RWPE2 (cell line): ENCODE measurements around the gene CACNG3.

Experiments
- ATAC-seq: fragments of 200-7000 bp; cut with Tn5 transposase; 3 replicates; pipeline ENCODE4 v1.9.1; 2021; ENCODE audit warnings: low read depth
- DNase-seq: peaks from one replicate; pipeline ENCODE4 v3.0.0-alpha.2; 2020; ENCODE audit warnings: low spot score
- H3K27ac ChIP-seq: fragments of 450-650 bp; 2 replicates; pipeline ENCODE4 v1.5.1; 2017; ENCODE audit warnings: mild to moderate bottlenecking; ENCODE audit not compliant: poor library complexity, severe bottlenecking
- H3K27me3 ChIP-seq: fragments of 250-450 bp; sonication (Bioruptor Pico); 2 replicates; pipeline ENCODE4 v1.5.1; 2021; ENCODE audit warnings: mild to moderate bottlenecking, moderate library complexity; ENCODE audit not compliant: insufficient read depth, poor library complexity, severe bottlenecking
- H3K36me3 ChIP-seq: fragments of 250-450 bp; sonication (Bioruptor Pico); 2 replicates; pipeline ENCODE4 v1.5.1; 2020; ENCODE audit warnings: low read depth, mild to moderate bottlenecking, moderate library complexity
- H3K4me1 ChIP-seq: fragments of 250-450 bp; sonication (Bioruptor Pico); 2 replicates; pipeline ENCODE4 v1.5.1; 2021; ENCODE audit warnings: mild to moderate bottlenecking, moderate library complexity; ENCODE audit not compliant: insufficient read depth, poor library complexity, severe bottlenecking
- H3K4me3 ChIP-seq: fragments of 250-450 bp; sonication (Bioruptor Pico); 2 replicates; pipeline ENCODE4 v1.5.1; 2021; ENCODE audit warnings: mild to moderate bottlenecking, moderate library complexity; ENCODE audit not compliant: severe bottlenecking
- H3K9me3 ChIP-seq: fragments of 250-450 bp; sonication (Bioruptor Pico); 2 replicates; pipeline ENCODE4 v1.5.1; 2021; ENCODE audit warnings: mild to moderate bottlenecking, moderate library complexity; ENCODE audit not compliant: severe bottlenecking
- CTCF ChIP-seq: fragments of 450-650 bp; IDR thresholded peaks from one replicate; pipeline ENCODE4 v1.5.1; 2017; ENCODE audit warnings: mild to moderate bottlenecking, moderate library complexity; ENCODE audit not compliant: poor library complexity, severe bottlenecking

Gene CACNG3

GRCh38 chr16:24217461-24217860 is 38.7 kb upstream of the CACNG3 start:
- H3K27me3 ChIP-seq, result no peaks in the 10 kb centered on the region
- no peak for ATAC-seq
- H3K9me3 ChIP-seq, result peaks cover 1% of the 10 kb centered on the region
- DNase-seq, result no peak
- H3K27ac ChIP-seq, result no peak overlapping the region
- no peak overlapping the region for H3K4me3 ChIP-seq
- no peaks in the 10 kb centered on the region for H3K36me3 ChIP-seq
- no peaks in the 10 kb centered on the region for H3K4me1 ChIP-seq
- TF ChIP-seq CTCF, result no peak

- Histone ChIP-seq H3K4me3 (no peak overlapping the region), H3K27ac (no peak overlapping the region), H3K27me3 (no peaks in the 10 kb centered on the region), H3K4me1 (no peaks in the 10 kb centered on the region), H3K36me3 (no peaks in the 10 kb centered on the region), H3K9me3 (peaks cover 1% of the 10 kb centered on the region)
- TF ChIP-seq CTCF, result no peak
- no peak for ATAC-seq
- DNase-seq, result no peak
These were observed 37.8 kb upstream of the CACNG3 start for GRCh38 chr16:24218299-24218698.

DNA sequence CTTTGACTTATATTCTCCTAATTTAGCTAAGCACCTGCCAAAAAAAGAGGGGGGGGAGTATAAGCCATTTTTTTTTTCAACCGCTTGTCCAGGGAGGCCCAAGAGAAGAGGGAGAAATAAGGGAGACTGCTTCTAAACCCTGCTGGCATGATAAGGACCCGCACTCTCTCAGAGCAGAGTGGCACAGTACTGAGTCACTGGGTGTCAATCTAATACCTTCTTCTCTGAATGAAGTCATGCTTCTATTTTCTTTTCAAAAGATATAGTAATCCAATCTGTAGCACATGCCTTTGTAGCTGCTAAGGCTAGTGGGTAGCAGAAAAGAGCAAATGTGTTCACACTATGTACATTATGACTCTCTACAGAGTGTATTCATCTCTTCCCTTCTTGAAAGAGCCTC is 34.9 kb upstream of the CACNG3 start:
- ATAC-seq, result no peak

GRCh38 chr16:24228514-24228913 is 27.6 kb upstream of the CACNG3 start:
- ATAC-seq (no peak), DNase-seq (no peak)
- Histone ChIP-seq H3K27ac (no peak overlapping the region), H3K27me3 (no peaks in the 10 kb centered on the region), H3K9me3 (no peaks in the 10 kb centered on the region), H3K36me3 (no peaks in the 10 kb centered on the region), H3K4me3 (no peak overlapping the region), H3K4me1 (no peaks in the 10 kb centered on the region)
- TF ChIP-seq CTCF, result no peak

More for the DNA sequence above, 34.9 kb upstream of the CACNG3 start:
- Histone ChIP-seq H3K27me3 (no peaks in the 10 kb centered on the region), H3K27ac (no peak overlapping the region), H3K4me3 (no peak overlapping the region), H3K36me3 (no peaks in the 10 kb centered on the region), H3K4me1 (no peaks in the 10 kb centered on the region), H3K9me3 (peaks cover 1% of the 10 kb centered on the region)
- TF ChIP-seq CTCF, result no peak
- no peak for DNase-seq

GRCh38 chr16:24232936-24233335 is 23.2 kb upstream of the CACNG3 start:
- Histone ChIP-seq H3K27me3 (no peaks in the 10 kb centered on the region), H3K27ac (no peak overlapping the region), H3K36me3 (no peaks in the 10 kb centered on the region), H3K4me3 (no peak overlapping the region), H3K9me3 (no peaks in the 10 kb centered on the region), H3K4me1 (no peaks in the 10 kb centered on the region)
- ATAC-seq (no peak), DNase-seq (no peak)
- TF ChIP-seq CTCF, result no peak
